Umbilical cord (tissue), 2 donors: Measurements from ENCODE around the gene NOD2. TPM values are rescaled to one million over a fixed set of nuclear protein-coding genes. Genes with fewer than 3 reads are reported as not detected.

Source experiments
- DNase-seq: peaks from one replicate; pipeline ENCODE4 v3.0.0-alpha.2; 2015; ENCODE audit warnings: low spot score
- total RNA-seq: library from RNA; depleted of rRNA; stranded (reverse); fragments of >200 nt; gene quantifications from one replicate; pipeline ENCODE4 v1.2.3, GENCODE V29; 2014; ENCODE audit warnings: low replicate concordance; ENCODE audit not compliant: insufficient read depth

NOD2 gene
- total RNA-seq, 1 donor from 2014 or later: 6.5 TPM

DNA sequence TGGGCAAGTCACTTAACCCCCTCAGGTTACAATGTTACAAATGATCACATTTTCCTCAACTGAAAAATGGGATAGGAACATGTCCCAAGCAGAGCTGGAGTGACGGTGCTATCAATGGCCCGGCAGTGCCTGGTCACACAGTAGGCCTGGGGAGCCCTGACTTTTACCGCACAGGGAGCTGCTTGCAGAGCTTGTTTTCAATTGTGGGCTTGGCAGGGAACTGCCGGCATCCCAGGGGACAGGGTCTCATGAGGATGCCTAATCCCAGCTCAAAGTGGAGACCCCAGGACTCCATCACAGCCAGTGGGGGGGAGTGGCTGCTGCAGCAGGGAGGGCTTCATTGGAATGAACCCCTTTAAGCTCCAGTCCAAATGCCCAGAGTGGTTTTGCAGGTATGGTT, 23.7 kb upstream of the NOD2 start:
- no peak for DNase-seq

DNA sequence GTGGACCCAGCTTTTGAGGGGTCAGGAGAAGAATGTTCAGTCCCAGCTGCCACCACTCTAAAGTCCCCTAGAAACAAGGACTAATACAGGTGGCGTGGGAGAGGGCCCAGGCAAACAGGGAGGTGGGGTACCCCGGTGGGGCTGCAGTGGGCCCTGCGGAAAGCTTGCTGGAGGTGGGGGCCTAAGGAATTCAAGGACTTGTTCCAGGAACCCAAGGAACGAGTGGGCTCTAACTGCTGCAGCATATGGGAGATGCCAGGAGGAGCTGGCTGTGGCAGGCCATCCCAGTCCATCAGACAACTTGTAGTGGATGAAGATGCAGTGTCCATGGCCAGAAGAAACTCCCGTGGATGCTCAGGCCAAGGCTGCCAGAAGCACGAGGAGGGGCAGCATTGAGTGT, 22.9 kb upstream of the NOD2 start:
- DNase-seq: no peak

DNA sequence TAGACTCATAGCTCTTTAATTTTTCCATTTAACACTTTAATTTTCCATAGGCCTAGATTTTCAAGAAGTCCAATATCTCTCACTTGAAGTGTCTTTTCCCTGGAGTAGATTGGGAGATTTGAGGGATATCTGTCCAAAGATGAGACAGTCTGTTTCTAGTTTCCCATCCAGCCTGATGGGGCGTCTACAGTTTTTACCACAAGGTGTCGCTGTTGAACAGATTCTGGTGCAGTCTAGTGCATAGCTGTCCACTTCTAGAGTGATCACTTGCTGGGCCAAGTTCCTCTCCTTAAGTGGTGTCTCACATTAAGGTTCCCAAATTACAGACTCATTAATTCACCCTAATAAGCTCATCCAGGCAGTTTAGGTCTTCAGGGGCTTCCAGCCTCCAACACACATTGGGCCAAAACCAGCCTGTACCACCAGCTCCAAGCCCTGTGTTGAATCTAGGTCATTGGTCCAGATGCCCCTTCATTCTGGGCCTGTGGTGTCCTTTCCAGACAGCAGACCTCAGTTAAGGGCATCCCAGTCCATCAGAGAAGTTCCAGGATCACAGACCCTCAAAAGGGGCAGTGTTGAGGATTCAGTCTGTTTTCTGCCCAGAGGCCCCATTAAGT, 21.7 kb upstream of the NOD2 start:
- DNase-seq: no peak

DNA sequence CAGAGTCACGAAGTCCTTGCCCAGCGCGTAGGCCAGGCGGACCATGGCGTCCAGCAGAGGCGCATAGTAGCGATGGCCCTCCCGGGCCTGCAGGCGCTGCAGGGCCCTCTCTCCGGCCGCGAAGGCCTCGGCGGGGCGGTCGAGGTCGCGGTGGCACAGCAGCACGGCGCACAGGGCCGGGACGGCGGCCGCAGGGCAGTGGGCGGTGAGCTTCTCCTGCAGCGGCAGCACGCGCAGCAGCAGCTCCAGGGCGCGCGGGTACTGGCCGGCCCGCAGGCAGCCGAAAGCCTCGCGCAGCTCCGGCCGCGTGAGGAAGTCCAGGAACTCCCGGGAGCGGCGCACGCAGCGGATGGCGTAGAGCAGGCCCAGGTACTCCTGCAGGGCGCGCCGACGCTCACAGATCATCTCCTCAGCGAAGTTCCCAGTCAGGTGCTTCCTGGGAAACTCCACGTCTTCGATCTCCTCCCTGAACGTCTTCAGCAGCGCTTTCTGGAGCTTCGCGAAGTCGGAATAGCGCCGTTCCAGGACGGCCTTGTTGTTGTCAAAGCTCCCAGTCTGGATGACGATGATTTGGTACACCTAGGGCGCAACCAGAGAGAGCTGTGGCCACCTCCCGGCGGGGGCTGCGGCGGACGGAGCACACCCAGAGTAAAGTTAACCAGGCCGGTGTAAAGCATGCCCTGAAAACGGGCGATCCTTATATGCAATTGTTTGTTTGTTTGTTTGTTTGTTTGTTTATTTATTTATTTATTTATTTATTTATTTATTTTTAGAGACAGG, 19.7 kb upstream of the NOD2 start:
- DNase-seq: no peak

DNA sequence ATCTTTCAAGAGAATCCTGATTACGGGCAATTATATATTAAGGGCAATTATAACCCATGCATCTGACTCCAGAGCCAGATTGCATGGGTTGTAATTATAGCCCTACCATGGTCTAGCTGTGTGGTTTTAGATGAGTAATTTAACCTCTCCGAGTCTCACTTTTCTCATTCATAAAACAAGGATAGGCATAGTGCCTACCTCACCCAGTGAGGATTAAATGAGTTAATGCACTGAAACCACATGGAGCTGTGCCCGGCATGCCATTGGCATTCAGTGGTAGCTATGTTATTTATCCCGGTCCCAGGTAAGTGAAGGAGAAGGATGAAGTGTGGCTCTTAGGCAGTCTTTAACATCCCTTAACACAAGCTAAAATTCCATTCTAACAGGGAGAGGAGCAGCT, 18.6 kb upstream of the NOD2 start:
- DNase-seq: no peak

DNA sequence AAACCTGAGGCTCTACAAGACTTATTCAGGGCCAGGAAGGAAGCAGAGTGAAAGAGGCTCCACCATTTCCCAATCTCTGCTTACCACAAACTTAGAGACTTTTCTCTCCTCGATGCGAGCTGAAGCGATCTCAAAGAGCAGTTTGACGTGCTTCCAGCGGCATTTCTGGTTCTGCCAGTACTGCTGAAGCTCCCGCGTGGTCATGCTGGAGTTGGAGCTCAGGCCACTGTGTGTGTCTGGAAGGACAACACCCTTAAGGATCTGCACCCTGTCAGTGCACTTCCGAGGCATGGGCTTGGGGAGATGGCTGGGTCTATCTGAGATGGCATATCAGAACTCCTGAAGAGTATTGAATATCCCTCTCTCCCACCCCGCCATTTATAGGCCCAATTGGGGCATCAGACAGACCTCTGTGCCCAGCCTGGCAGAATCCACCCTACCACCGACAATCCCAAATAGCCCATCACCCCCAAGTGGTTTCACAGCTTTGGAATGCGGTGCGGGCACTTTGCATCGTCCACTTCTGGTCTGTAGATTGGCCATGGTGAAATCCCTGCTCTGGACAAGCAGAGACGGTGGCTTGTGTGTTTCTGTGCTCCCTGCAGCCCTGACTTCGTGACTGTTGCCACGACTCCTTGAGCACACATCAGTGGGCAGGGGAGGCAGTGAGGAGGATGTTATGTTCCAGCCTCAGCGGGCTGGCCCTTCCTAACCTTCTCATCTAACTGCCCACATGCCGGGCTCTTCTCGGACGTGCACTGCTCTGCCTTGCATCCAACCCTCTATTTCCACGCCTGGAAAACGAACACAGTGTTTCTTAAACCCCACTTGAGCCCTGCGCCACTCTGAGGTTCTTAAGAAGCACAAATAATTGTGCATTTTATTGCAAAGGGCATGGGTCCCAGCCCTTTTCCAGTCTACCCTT, 17.5 kb upstream of the NOD2 start:
- DNase-seq: no peak

DNA sequence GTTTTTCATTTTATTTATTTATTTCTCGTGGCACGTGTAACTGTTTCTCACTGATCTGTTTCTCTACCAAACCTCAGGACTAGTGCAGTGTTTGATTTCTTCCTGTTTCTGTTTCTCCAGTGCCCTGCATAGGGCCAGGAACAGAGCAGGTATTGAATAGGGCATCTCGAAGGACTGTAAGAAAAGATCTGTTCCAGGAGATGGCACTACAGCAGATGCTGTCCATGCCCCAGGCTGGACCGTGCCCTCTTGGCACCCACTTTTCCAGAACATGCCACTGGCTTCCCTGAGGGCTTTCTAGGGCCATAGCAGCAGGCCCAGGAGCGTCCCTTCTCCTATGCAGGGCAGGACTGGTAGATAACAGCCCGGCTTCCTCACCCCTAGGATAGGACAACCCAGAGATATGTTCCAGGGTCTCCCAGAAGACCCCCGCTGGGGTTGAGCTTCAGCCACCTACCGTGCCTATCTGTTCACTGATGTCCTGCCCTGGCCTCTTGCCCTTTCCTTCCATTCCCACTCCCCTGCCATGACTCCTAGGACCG, 16.7 kb upstream of the NOD2 start:
- no peak for DNase-seq

DNA sequence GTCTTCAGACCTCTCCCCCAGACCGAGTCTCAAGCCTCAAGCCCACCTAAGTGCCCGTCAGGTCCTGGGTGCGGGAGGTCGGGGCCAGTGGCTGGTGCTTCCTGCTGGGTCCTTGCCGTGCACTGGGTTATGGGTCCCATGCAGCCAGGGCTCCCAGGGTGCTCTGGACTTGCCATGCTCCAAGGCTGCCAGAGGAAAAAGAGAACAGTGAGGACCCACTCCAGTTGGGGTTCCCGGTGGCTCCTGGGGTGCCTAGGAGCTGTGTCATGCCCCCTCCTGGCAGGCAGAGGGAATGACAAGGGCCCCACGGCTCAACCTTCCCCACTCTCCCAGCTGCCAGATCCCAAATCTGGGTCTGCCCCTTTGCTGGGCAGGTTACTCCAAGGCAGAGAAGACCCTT, 16.1 kb upstream of the NOD2 start:
- no peak for DNase-seq

DNA sequence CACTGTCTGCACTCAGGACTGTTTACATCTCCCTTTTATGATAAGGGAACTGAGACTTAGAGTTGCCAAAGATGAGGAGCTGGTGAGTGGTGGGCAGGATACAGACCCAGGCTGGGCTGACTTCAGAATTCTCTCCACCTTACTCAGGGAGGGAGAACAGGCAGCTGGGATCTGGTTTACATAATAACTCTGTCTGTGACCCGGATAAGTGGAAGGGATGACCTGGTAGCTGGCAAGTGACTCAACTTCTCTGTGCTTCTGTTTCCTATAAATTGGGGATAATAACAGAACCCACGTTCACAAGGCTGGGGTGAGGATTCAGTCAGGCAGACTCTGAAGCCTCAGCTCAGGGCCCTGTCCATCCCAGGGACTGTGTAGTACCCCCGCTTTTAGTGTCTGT, 14.9 kb upstream of the NOD2 start:
- DNase-seq: no peak

DNA sequence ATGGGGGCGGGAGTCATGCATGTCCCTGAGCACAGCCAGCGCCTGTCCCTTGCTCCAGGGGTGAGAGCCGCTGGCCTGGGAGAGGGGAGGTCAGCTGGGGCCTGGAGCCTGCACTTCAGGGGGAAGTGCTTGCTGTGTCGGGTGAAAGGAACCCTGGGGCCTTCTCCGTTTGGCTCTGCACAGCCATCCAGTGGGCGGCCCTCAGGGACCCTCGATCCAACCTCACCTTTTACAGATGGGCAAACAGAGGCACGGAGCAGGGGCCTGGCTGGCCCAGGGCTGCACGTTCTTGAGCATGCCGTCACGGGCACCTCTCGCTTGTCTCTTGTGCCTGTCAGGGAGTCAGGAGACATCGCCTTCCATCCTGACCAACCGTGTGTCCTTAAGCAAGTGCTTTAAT, 14.1 kb upstream of the NOD2 start:
- no peak for DNase-seq

DNA sequence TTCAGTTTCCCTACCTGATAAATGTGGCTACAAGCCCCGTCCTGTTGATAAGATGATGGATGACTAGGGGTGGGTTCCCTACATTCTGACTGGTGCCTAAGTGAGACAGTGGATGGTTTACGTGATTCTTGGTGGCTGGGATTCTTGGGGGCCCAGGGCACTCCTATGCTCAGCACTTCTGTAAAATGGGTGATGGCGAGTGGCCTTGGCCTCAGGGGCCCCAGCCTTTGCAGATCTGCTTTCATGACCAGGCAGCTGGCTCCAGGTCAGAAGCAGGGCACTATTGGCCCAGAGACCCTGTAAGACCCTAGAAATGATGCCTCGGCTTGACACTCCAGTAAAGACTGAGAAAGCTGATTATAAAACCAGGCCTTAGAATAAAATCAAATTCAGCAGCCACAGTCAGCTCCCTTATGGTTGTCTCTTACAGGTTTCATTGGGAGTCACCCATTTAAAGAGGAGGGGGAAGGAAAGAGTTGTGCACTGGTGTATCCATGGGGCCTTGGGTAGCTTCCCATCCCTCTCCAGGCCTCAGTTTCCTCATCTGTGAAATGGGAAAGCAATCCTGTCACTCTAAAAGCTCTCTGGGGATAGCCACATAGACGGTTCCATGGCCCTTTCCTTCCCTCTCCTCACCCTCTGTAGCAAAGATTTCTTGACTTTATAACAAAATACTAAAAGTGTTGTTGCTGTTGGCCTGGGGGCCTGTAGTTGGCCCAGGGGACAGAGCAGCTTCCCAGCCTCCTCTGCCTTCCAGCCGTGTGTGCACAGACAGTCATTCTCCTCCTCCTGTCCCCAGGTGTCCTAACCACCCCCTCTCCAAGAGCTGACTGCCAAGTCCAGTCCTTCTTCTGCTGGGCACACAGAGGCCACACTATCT, 13.5 kb upstream of the NOD2 start:
- no peak for DNase-seq

DNA sequence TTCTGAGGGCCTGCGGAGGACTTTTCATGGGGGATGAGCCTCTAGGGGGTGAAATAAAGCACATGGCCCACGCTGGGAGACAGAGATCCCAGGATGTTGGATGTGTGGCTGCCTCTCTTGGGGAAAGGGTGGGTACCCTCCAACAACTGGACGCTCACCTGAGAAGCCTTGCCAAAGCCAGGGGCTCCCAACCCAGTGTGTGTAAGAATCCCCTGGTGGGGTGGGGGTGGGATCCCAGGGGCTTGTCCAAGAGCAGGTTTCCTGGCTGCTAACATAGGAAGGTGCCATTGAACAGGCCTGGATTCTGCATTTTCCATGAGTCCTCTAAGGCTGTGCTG, 12.9 kb upstream of the NOD2 start:
- DNase-seq: no peak

DNA sequence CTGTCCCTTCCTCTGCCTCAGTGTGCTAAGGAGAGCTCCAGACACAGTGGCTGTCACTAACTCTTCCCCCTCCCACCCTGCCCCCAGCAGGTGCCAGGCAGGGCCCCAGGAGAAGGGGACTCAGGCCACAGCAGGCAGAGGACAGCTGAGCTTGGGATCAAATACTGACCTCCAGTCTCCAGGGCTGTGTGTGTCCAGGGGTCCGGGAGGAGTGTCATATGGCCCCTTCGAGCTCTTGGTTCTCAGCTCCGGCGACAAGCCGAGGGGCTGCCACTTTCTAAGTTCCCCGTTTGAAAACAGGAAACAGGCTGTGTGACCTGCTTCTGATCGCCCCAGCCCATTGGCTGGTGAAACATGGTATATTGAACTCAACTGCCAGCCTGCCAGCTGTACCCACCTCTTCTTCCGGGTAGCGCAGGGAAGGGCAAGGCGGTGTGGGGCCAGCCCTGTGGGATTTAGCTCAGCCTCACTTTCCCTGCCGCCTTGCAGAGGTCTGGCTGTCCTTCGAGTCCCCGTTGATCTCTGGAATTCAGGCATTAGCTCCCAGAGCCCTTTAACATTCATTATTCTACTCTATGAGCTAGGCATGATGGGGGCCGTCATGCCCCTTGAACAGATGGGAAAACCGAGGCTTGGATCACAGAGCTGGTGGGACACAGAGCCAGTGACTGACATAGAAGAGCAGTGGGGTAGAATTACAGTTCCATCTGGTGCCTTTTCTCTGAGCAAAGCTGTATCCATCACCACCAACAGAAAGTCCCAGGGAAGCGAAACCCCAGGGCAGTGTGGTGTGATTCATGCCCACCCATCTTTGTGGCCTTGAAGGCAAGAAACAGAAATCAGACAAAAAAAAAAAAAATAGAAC, 12.2 kb upstream of the NOD2 start, which contains the start of gene SNX20:
TSS of gene SNX20 (minus strand) at position 292 of the 865 bp plus-strand sequence. CDS start 3,786 bp downstream, outside the sequence.
- DNase-seq: no peak

DNA sequence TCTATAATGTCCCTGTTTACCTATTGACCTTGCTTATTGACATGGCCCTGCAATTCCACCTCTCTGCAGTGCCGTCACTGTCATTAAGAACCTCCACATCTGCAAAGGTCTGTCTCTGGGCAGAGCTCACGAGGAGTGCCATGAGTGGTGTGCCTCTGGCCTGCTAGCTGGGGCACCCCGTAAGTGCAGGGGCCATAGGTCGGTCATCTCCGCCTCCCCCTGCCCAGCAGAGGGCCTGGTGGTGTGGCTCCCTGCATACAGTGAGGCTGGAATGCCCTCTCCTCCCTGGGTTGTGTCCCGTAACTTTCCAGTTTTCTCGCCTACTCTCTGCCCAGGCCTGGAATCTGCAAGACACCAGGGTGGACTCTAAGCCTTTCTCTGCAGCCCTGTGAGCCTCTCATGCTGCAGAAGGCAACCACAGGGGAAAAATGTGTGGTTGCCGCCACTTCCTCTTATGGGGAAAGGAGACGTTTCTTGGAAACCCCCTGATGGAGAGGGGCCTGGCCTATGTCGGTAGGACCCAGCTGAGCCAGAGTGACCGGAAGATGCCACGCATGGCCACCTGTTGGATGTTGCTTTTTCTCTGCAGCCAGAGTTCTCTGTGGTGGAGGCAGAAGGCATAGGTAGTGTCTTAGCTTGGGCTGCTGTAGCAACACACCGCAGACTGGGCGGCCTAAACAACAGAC, 9.6 kb upstream of the NOD2 start:
- no peak for DNase-seq

DNA sequence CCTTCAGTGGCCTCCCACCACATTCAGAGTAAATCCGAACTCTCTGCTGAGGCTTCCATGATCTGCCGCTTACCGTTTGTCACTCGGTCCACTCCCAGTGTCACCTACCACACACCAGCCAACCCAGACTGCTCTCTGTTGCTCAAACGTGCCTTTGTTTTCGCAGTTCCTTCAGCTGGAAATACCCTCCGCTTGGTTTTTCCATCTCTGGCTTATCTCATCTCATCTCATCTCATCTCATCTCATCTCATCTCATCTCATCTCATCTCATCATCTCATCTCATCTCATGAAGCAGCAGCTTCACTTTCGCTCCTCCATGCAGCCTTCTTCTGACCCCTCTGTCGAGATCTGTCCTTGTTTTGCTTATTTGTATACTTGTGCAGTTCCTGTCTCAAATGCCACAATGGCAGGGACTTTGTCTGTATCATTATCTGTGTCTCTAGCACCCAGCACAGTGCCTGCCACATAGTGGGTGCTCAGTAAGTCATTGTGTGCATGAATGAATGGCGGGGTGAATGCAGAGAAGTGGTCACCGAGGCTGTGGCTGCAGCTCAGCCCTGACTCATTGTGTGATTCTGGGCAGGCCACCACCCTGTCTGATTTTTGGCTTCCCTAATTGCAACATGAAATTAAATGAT, 8.5 kb upstream of the NOD2 start:
- no peak for DNase-seq

DNA sequence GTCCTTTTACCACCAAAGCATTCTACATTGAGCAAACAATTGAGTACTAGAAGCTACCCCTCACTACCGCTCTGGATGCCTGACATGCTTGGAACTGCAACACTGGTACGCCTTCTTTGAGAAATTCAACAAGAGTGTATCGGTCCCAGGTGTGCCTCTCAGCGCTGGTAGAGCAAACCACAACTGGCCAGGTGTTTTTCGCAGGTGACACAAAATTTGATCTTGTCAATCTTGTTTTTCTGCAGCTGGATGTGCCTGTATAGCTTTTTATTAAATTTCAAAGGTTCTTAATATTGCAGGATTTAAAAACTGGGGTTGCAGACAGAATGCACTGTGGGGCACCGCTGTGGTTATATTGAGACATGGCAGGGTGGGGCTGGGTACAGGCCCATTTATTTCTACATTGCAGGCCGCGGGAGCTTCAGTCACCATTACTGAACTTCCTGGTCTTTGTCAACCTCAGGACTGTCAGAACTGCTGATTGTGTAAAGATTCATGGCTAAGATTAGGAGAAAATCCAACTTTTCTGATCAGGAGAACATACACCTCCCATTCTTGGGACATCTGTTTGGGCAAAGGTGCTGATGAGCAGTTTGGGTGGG, 7.8 kb upstream of the NOD2 start:
- no peak for DNase-seq

DNA sequence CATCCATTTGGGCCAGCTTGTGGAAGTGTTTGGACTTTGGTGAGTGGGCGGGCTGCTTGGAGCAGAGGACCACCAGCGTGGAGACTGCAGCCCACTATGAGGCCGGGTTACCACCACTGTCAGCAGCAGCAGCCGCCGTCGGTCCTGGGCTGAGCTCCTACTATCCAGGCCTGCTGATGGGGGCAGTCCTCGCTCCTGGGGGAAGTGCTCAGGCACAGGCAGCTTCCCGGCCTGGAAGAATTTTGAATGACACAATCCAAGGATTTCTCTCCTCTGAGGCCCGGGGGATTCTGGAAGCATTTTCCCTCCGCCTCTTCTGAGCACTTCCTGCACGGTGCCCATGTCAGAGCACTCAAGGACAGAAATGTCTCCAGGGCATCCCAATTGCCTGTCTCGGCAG, 5.3 kb upstream of the NOD2 start:
- DNase-seq: peak; percentile 75

DNA sequence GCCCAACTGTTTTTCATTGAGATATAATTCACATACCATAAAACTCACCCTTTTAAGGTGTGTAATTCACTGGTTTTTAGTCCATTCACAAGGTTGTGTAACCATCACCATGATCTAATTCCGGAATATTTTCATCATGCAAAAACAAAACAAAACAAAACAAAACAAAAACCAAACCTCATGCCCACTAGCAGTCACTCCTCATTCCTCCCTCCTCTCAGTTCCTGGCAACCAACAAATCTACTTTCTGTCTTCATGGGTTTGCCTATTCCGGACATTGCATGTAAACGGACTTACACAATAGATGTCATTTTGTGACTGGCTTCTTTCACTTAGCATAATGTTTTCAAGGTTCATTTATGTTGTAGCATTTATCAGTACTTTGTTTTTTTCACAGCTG, 4.5 kb upstream of the NOD2 start:
- no peak for DNase-seq

DNA sequence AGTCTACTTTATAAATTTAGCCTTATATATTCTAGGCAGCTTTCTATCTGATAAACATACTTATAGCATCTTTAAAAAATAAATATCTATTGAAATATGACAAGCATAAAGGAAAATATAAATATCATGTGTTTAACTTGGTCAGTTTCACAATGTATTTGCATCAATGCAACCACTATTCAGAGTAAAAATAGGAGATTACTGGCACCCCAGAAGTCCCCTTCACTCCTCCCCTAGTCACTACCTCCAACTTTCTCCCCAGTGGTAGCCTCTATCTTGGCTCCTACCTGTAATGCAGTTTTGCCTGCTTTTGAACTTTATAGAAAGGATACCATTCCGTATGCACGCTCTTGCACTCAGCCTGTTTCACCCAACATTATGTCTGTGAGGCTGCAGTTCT, 3.2 kb upstream of the NOD2 start:
- no peak for DNase-seq
